Neural cell (in vitro differentiated cells): ENCODE results near the gene ARHGEF17.

Experiments used
- EZH2 ChIP-seq: fragments of 200-600, 300-800 bp; shearing (Covaris generic), sonication (generic); IDR thresholded peaks from 2 replicates; pipeline ENCODE4 v1.6.1; 2014; ENCODE audit warnings: antibody characterized with exemption, low read length, borderline replicate concordance, mild to moderate bottlenecking; ENCODE audit not compliant: insufficient read depth, poor library complexity, severe bottlenecking
- TF ChIP-seq, protein P1 (sequence below): fragments of 450-650 bp; IDR thresholded peaks from 2 replicates; pipeline ENCODE4 v1.5.1; 2014; ENCODE audit warnings: antibody characterized with exemption, mild to moderate bottlenecking, moderate library complexity; ENCODE audit not compliant: poor library complexity, severe bottlenecking

DNA sequence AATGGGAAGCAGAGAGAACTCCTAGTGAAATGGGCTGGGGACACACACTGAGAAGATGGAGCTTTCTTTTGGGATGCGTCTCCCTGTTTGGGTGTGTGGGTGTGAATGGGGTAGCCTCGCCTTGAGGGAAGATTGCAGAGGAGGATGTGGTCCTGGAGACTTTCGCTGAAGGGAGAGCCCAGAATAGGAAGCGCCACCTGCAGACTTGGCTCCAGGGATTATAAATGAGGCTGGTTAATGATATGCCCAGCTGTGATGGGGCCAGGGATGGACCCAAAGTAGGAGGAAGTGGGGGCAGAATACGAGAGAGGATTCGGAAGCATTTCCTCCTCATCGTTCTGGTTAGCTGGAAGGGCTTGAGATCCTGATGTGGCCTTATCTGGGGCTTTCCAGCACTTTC lies 81.8 kb downstream of the ARHGEF17 start:
- TF ChIP-seq EZH2 = no peak
- TF ChIP-seq, protein P1, sequence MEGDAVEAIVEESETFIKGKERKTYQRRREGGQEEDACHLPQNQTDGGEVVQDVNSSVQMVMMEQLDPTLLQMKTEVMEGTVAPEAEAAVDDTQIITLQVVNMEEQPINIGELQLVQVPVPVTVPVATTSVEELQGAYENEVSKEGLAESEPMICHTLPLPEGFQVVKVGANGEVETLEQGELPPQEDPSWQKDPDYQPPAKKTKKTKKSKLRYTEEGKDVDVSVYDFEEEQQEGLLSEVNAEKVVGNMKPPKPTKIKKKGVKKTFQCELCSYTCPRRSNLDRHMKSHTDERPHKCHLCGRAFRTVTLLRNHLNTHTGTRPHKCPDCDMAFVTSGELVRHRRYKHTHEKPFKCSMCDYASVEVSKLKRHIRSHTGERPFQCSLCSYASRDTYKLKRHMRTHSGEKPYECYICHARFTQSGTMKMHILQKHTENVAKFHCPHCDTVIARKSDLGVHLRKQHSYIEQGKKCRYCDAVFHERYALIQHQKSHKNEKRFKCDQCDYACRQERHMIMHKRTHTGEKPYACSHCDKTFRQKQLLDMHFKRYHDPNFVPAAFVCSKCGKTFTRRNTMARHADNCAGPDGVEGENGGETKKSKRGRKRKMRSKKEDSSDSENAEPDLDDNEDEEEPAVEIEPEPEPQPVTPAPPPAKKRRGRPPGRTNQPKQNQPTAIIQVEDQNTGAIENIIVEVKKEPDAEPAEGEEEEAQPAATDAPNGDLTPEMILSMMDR = no peak
